HG03565 (cell line): Measurements from ENCODE around the gene ATP6V0A4.
"Not testable (repeated sequence)": the region's sequence is repeated elsewhere in the genome, so short reads cannot be mapped to it uniquely, and the experiment has no call there.

Experiments used
- ATAC-seq: cut with Tn5 transposase; IDR thresholded peaks from one replicate; pipeline ENCODE4 v1.9.1; 2021; ENCODE audit warnings: mild to moderate bottlenecking, moderate library complexity; ENCODE audit not compliant: unreplicated experiment

Gene ATP6V0A4

GRCh38 chr7:138752518-138753149 lies 45.4 kb downstream of the ATP6V0A4 start:
- ATAC-seq, result peak; percentile 73

GRCh38 chr7:138750901-138751464 lies 47.0 kb downstream of the ATP6V0A4 start:
- ATAC-seq, result no peak

- ATAC-seq, result no peak
These were observed 47.5 kb downstream of the ATP6V0A4 start for GRCh38 chr7:138750473-138750872.

GRCh38 chr7:138749960-138750359 lies 48.0 kb downstream of the ATP6V0A4 start:
- no peak for ATAC-seq

GRCh38 chr7:138748666-138749065 lies 49.3 kb downstream of the ATP6V0A4 start:
- ATAC-seq, result no peak

- ATAC-seq, result no peak
These were observed 51.9 kb downstream of the ATP6V0A4 start for GRCh38 chr7:138746073-138746472.

GRCh38 chr7:138745189-138745588 lies 52.8 kb downstream of the ATP6V0A4 start:
- no peak for ATAC-seq

- no peak for ATAC-seq
These were observed 56.6 kb downstream of the ATP6V0A4 start for GRCh38 chr7:138741453-138741735.

- no peak for ATAC-seq
These were observed 58.1 kb downstream of the ATP6V0A4 start for GRCh38 chr7:138739859-138740258.

GRCh38 chr7:138738551-138739335 lies 59.3 kb downstream of the ATP6V0A4 start:
- ATAC-seq, result peak; percentile 94

GRCh38 chr7:138738114-138738513 lies 59.9 kb downstream of the ATP6V0A4 start:
- ATAC-seq, result no peak

GRCh38 chr7:138735399-138735798 lies 62.6 kb downstream of the ATP6V0A4 start:
- ATAC-seq, result no peak

GRCh38 chr7:138731733-138732132 lies 66.3 kb downstream of the ATP6V0A4 start:
- not testable (repeated sequence) for ATAC-seq

- ATAC-seq, result no peak
These were observed 68.6 kb downstream of the ATP6V0A4 start for GRCh38 chr7:138729444-138729843.

GRCh38 chr7:138727336-138728099 lies 70.5 kb downstream of the ATP6V0A4 start:
- ATAC-seq, result no peak

- no peak for ATAC-seq
These were observed 71.7 kb downstream of the ATP6V0A4 start for GRCh38 chr7:138726288-138726687.

- no peak for ATAC-seq
These were observed 77.7 kb downstream of the ATP6V0A4 start for GRCh38 chr7:138720286-138720685.

- no peak for ATAC-seq
These were observed 81.1 kb downstream of the ATP6V0A4 start for GRCh38 chr7:138716889-138717288.

GRCh38 chr7:138713191-138713590 lies 84.8 kb downstream of the ATP6V0A4 start:
- ATAC-seq, result no peak

- no peak for ATAC-seq
These were observed 85.3 kb downstream of the ATP6V0A4 start for GRCh38 chr7:138712652-138713051.

GRCh38 chr7:138710536-138711385 lies 87.2 kb downstream of the ATP6V0A4 start:
- no peak for ATAC-seq
